GM23248 (cell line): ENCODE results near the gene BMERB1. TPM values are rescaled to one million over a fixed set of nuclear protein-coding genes. Genes with fewer than 3 reads are reported as not detected.

Source experiments
- DNase-seq: peaks from one replicate; pipeline ENCODE4 v3.0.0-alpha.2; 2015
- H2AFZ ChIP-seq: fragments of 200-600 bp; sonication (generic); 2 replicates; pipeline ENCODE4 v1.6.1; 2016; ENCODE audit warnings: antibody characterized with exemption
- H3F3A ChIP-seq: fragments of 200-600 bp; sonication (generic); 2 replicates; pipeline ENCODE4 v1.6.1; 2016; ENCODE audit warnings: mild to moderate bottlenecking, antibody characterized with exemption, mixed run types; ENCODE audit not compliant: insufficient read depth
- H3K27ac ChIP-seq: fragments of 200-600 bp; sonication (generic); 2 replicates; pipeline ENCODE4 v1.5.1; 2016; ENCODE audit warnings: mild to moderate bottlenecking
- H3K27me3 ChIP-seq: fragments of 200-600 bp; sonication (generic); replicated peaks from 2 replicates; pipeline ENCODE4 v1.6.1; 2016; ENCODE audit warnings: mild to moderate bottlenecking; ENCODE audit not compliant: insufficient read depth
- H3K36me3 ChIP-seq: fragments of 200-600 bp; sonication (generic); 2 replicates; pipeline ENCODE4 v1.6.1; 2016; ENCODE audit warnings: low read depth, mild to moderate bottlenecking
- H3K4me1 ChIP-seq: fragments of 200-600 bp; sonication (generic); 2 replicates; pipeline ENCODE4 v1.6.1; 2016; ENCODE audit warnings: mild to moderate bottlenecking; ENCODE audit not compliant: insufficient read depth
- H3K4me2 ChIP-seq: fragments of 200-600 bp; sonication (generic); one replicate; pipeline ENCODE4 v1.6.1; 2016; ENCODE audit warnings: mild to moderate bottlenecking; ENCODE audit not compliant: unreplicated experiment
- H3K4me3 ChIP-seq: fragments of 200-600 bp; sonication (generic); 2 replicates; pipeline ENCODE4 v1.5.1; 2016; ENCODE audit warnings: mild to moderate bottlenecking
- H3K79me2 ChIP-seq: fragments of 200-600 bp; sonication (generic); 2 replicates; pipeline ENCODE4 v1.6.1; 2016; ENCODE audit warnings: mild to moderate bottlenecking; ENCODE audit not compliant: insufficient read depth
- H3K9ac ChIP-seq: fragments of 200-600 bp; sonication (generic); 2 replicates; pipeline ENCODE4 v1.6.1; 2016; ENCODE audit warnings: mild to moderate bottlenecking
- H3K9me2 ChIP-seq: fragments of 200-600 bp; sonication (generic); 2 replicates; pipeline ENCODE4 v1.6.1; 2016; ENCODE audit warnings: mixed run types, mild to moderate bottlenecking, moderate library complexity; ENCODE audit not compliant: insufficient read depth
- H3K9me3 ChIP-seq: fragments of 200-600 bp; sonication (generic); one replicate; pipeline ENCODE4 v1.6.1; 2017; ENCODE audit warnings: low read depth
- H4K20me1 ChIP-seq: fragments of 200-600 bp; sonication (generic); 2 replicates; pipeline ENCODE4 v1.6.0; 2016; ENCODE audit not compliant: insufficient read depth
- EZH2 ChIP-seq: fragments of 200-600 bp; sonication (generic); IDR thresholded peaks from 2 replicates; pipeline ENCODE4 v1.6.1; 2018; ENCODE audit warnings: antibody characterized with exemption, mild to moderate bottlenecking; ENCODE audit not compliant: insufficient read depth, poor library complexity, severe bottlenecking
- EZH2phosphoT487 ChIP-seq: fragments of 200-600 bp; sonication (generic); IDR thresholded peaks from 2 replicates; pipeline ENCODE4 v1.6.1; 2018; ENCODE audit warnings: antibody characterized with exemption, moderate library complexity, mild to moderate bottlenecking, low read depth; ENCODE audit not compliant: insufficient read depth
- WGBS, 2 experiments: methylation state at CpG; one replicate each; pipeline ENCODE4 v1.1.6; 2015 to 2017; ENCODE audit warnings: low lambda C conversion rate in 2 of 2, low coverage in 1 of 2; ENCODE audit errors: missing lambda C conversion rate in 2 of 2; 5-methylcytosine and 5-hydroxymethylcytosine counted together
- in situ Hi-C: fragments of 300-500 bp; cut with MboI; formaldehyde crosslinking; loops from 2 replicates; pipeline ENCODE4 v1.15.0; 2020
- polyA plus RNA-seq: library from polyadenylated mRNA; unstranded; fragments of >200 nt; fragmentation: Nextera tagmentation; extraction: Ambion mirVana; gene quantifications from 2 replicates; pipeline ENCODE4 v1.2.1, GENCODE V29; 2016
- total RNA-seq: library from RNA; depleted of rRNA; stranded (reverse); fragments of >200 nt; shearing (Covaris generic); gene quantifications from 2 replicates; pipeline ENCODE4 v1.2.3, GENCODE V29; 2014

The BMERB1 gene
- total and polyA plus RNA-seq, 2 experiments from 2014 or later = 55.2 to 94.1 TPM

DNA sequence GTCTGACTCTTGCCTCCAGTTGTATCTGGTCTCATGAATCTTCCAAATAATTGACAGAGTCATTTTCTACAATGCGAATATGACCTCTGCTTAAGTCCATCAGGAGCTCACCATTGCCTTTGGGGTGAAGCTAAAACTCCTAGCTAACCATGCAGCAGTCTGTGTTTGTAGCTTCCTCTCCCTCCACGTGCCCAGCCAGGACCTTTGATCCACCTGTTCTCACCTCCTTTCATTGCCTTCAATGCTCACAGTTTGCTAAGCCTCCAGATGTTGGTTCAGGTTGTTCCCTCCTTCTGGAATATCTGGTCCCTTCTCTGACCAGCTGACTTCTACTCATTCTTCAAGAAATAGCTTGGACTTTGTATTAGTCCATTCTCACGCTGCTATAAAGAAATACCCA, 23.0 kb downstream of the BMERB1 start:
- no peaks in the 10 kb centered on the region for H3K9me3 ChIP-seq
- H3F3A ChIP-seq = peaks cover 14% of the 10 kb centered on the region; the same call in 1 of the 2 replicates
- H3K4me3 ChIP-seq = no peak overlapping the region
- no peaks in the 10 kb centered on the region for H3K36me3 ChIP-seq
- peaks cover 7% of the 10 kb centered on the region; the same call in 1 of the 2 replicates for H4K20me1 ChIP-seq
- H2AFZ ChIP-seq = no peak overlapping the region
- peaks cover 100% of the 10 kb centered on the region for H3K79me2 ChIP-seq
- peaks cover 7% of the 10 kb centered on the region for H3K4me1 ChIP-seq
- no peak for DNase-seq
- no peak overlapping the region for H3K9ac ChIP-seq
- 99 to 100% methylated on average over 3 of the region's 3 CpGs for WGBS, 2 experiments
- H3K9me2 ChIP-seq = no peaks in the 10 kb centered on the region
- TF ChIP-seq EZH2 (no peak), EZH2phosphoT487 (no peak)
- H3K4me2 ChIP-seq = no peak overlapping the region
- no peak overlapping the region for H3K27ac ChIP-seq
- H3K27me3 ChIP-seq = no peaks in the 10 kb centered on the region
- in situ Hi-C loops = no loop called here

DNA sequence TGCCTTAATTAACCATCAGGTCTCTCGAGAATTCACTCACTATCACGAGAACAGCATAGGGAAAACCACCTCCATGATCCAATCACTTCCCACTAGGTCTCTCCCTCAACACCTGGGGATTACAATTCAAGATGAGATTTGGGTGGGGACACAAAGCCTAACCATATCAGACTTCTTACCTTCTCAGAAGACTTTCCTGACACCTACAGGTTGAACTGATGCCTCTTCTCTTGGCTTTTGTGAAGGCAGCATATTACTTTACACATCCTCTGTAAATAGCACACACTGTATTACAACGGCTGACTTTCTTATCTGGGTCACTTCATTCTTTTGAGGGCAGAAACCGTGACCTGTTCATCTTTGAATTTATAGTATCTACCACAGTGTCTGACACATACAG, 23.6 kb downstream of the BMERB1 start:
- peaks cover 7% of the 10 kb centered on the region; the same call in 1 of the 2 replicates for H4K20me1 ChIP-seq
- H3F3A ChIP-seq = peaks cover 14% of the 10 kb centered on the region; the same call in 1 of the 2 replicates
- no peaks in the 10 kb centered on the region for H3K27me3 ChIP-seq
- no peak overlapping the region for H2AFZ ChIP-seq
- TF ChIP-seq EZH2phosphoT487 = no peak
- no peak for TF ChIP-seq EZH2
- no peaks in the 10 kb centered on the region for H3K9me2 ChIP-seq
- H3K79me2 ChIP-seq = peaks cover 100% of the 10 kb centered on the region
- 58 to 67% methylated on average over 4 of the region's 4 CpGs for whole genome bisulfite sequencing, 2 experiments
- in situ Hi-C loops = no loop called here
- no peak overlapping the region for H3K9ac ChIP-seq
- no peaks in the 10 kb centered on the region for H3K36me3 ChIP-seq
- H3K4me1 ChIP-seq = peaks cover 7% of the 10 kb centered on the region
- H3K4me3 ChIP-seq = no peak overlapping the region
- H3K9me3 ChIP-seq = no peaks in the 10 kb centered on the region
- no peak overlapping the region for H3K4me2 ChIP-seq
- H3K27ac ChIP-seq = no peak overlapping the region
- DNase-seq = no peak

DNA sequence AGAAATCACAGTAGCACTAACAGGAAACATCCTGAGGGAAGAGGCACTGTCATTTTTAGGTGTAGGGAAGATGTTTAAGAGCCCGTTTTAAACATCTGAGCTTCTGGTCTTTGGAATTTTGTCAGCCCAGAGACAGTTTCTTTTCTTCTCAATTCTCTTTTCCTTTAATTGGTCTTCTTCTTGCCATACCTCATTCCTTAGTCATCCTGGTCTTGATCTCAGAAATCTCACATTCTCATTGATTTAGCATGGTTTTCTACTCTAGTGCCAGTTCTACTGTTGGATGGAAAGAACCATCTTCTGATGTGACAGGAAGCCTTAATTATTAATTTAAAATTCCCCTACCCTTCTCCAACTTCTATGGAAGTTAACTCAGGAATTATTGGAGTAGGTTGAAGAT, 25.4 kb downstream of the BMERB1 start:
- WGBS, 2 experiments = 56% methylated on average over 1 of the region's 1 CpG
- Histone ChIP-seq H3K79me2 (peaks cover 100% of the 10 kb centered on the region), H3K9me2 (no peaks in the 10 kb centered on the region), H3F3A (peaks cover 14% of the 10 kb centered on the region; the same call in 1 of the 2 replicates), H3K36me3 (no peaks in the 10 kb centered on the region), H3K9me3 (no peaks in the 10 kb centered on the region), H4K20me1 (peaks cover 4% of the 10 kb centered on the region; the same call in 1 of the 2 replicates), H3K4me1 (peaks cover 7% of the 10 kb centered on the region), H3K27ac (no peak overlapping the region), H3K27me3 (no peaks in the 10 kb centered on the region), H3K4me2 (no peak overlapping the region), H3K4me3 (no peak overlapping the region), H3K9ac (no peak overlapping the region), H2AFZ (no peak overlapping the region)
- in situ Hi-C loops = no loop called here
- TF ChIP-seq EZH2phosphoT487 (no peak), EZH2 (no peak)
- DNase-seq = peak; percentile 29

DNA sequence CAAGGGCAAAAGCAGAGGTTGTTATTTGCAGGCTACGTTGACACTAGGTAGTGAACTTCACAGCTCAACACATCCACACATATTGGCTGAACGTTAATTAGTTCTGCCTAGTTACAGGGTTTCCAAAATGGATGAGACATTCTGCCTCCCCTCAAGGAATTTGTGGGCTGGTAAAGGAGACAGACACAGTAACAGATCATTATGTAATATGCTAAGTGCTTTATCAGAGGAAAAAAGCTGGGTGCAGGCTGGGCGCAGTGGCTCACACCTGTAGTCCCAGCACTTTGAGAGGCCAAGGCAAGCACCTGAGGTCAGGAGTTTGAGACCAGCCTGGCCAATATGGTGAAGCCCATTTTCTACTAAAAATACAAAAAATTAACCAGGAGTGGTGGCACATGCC, 26.2 kb downstream of the BMERB1 start:
- Histone ChIP-seq H3K27ac (no peak overlapping the region), H2AFZ (no peak overlapping the region), H3F3A (peaks cover 14% of the 10 kb centered on the region; the same call in 1 of the 2 replicates), H3K4me2 (no peak overlapping the region), H3K9me3 (no peaks in the 10 kb centered on the region), H4K20me1 (peaks cover 4% of the 10 kb centered on the region; the same call in 1 of the 2 replicates), H3K4me3 (no peak overlapping the region), H3K9me2 (no peaks in the 10 kb centered on the region), H3K9ac (no peak overlapping the region), H3K4me1 (peaks cover 7% of the 10 kb centered on the region), H3K36me3 (no peaks in the 10 kb centered on the region), H3K27me3 (no peaks in the 10 kb centered on the region), H3K79me2 (peaks cover 100% of the 10 kb centered on the region)
- DNase-seq = no peak
- 96 to 99% methylated on average over 3 of the region's 3 CpGs for WGBS, 2 experiments
- in situ Hi-C loops = no loop called here
- TF ChIP-seq EZH2 (no peak), EZH2phosphoT487 (no peak)

- DNase-seq = no peak
- Histone ChIP-seq H3K9me2 (no peaks in the 10 kb centered on the region), H3K27me3 (no peaks in the 10 kb centered on the region), H2AFZ (no peak overlapping the region), H3K27ac (no peak overlapping the region), H4K20me1 (peaks cover 4% of the 10 kb centered on the region; the same call in 1 of the 2 replicates), H3F3A (peaks cover 15% of the 10 kb centered on the region; the same call in 1 of the 2 replicates), H3K4me3 (no peak overlapping the region), H3K9me3 (no peaks in the 10 kb centered on the region), H3K4me1 (peaks cover 7% of the 10 kb centered on the region), H3K36me3 (no peaks in the 10 kb centered on the region), H3K4me2 (no peak overlapping the region), H3K9ac (no peak overlapping the region), H3K79me2 (peaks cover 100% of the 10 kb centered on the region)
- no peak for TF ChIP-seq EZH2
- no peak for TF ChIP-seq EZH2phosphoT487
- 94 to 95% methylated on average over 6 of the region's 6 CpGs for WGBS, 2 experiments
- in situ Hi-C loops = no loop called here
These were observed 27.0 kb downstream of the BMERB1 start for GRCh38 chr16:15461376-15461775.
